Heart left ventricle (tissue), 13 donors: ENCODE measurements around the gene PGAM2.
"Not testable (repeated sequence)": the region's sequence is repeated elsewhere in the genome, so short reads cannot be mapped to it uniquely, and the experiment has no call there.

ENCODE experiments used
- POLR2A ChIP-seq, 2 donors: fragments of 450-650 bp; IDR thresholded peaks; one replicate each; pipeline ENCODE4 v1.6.1; 2017; ENCODE audit warnings: antibody characterized with exemption in 2 of 2, mild to moderate bottlenecking in 2 of 2, moderate library complexity in 2 of 2
- TF ChIP-seq, protein P1 (sequence below), 12 donors: fragments of 200-600 bp; sonication (generic) in 4 of 12; IDR thresholded peaks; one replicate each; pipeline versions ENCODE4 v1.5.0 to v1.8.0; 2018 to 2022; ENCODE audit warnings: antibody characterized with exemption in 12 of 12, mild to moderate bottlenecking in 5 of 12
- donor health status: ischemic (EF 13 %, LVEDD 7.1; RV severe dilation, severe dysfunction).
- donor health status: DM: no; HTN: yes; CAD: no.
- donor health status: DM: no; HTN: no; CAD: no.
- donor health status: ischemic (EF 25% LVEDD 6.9; RV normal size, moderate dysfunction).
- donor health status: ischemic (EF 25% LVEDD 5.7; RV mildly dilated, moderate dysfunction).
- donor health status: ischemic (EF 35%, LVEDD 5.7; RV mildly dilated, moderate dysfunction).
- donor health status: nonischemic (EF 11% LVEDD 7.7; RV severe dilation, severe dysfunction).
- donor health status: DM: yes; HTN: yes; CAD: no.
- donor health status: PGD.
- donor health status: ischemic (EF 29% LVEDD 5.4; RV normal size, mild dysfunction).
- donor health status: nonischemic (EF 23%, LVEDD 6.1; RV moderate dilation, normal function).

DNA sequence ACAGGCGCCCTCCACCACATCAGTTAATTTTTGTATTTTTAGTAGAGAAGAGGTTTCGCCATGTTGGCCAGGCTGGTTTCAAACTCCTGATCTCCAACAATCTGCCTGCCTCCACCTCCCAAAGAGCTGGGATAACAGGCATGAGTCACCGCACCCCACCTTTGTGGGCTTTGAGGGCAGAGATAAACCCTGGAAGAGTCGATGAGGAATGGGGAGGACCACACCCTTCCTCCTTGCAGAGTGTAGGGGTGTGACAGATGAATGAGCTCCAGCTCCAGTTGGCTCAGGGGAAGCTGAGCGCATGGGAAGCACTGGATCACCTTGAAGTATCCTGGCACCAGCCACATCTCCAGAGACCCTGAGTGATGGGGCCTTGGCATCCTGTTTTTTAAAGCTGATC is 35.3 kb downstream of the PGAM2 start:
- TF ChIP-seq, protein P1, sequence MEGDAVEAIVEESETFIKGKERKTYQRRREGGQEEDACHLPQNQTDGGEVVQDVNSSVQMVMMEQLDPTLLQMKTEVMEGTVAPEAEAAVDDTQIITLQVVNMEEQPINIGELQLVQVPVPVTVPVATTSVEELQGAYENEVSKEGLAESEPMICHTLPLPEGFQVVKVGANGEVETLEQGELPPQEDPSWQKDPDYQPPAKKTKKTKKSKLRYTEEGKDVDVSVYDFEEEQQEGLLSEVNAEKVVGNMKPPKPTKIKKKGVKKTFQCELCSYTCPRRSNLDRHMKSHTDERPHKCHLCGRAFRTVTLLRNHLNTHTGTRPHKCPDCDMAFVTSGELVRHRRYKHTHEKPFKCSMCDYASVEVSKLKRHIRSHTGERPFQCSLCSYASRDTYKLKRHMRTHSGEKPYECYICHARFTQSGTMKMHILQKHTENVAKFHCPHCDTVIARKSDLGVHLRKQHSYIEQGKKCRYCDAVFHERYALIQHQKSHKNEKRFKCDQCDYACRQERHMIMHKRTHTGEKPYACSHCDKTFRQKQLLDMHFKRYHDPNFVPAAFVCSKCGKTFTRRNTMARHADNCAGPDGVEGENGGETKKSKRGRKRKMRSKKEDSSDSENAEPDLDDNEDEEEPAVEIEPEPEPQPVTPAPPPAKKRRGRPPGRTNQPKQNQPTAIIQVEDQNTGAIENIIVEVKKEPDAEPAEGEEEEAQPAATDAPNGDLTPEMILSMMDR (IDR thresholded peaks at IDR 0.05): not testable (repeated sequence)
- TF ChIP-seq POLR2A (IDR thresholded peaks at IDR 0.05): not testable (repeated sequence)
